ENCODE results near the gene RAB27A. TPM values are rescaled to one million over a fixed set of nuclear protein-coding genes. Genes with fewer than 3 reads are reported as not detected.

The RAB27A gene
- total and polyA plus RNA-seq, 2 of the 13 experiments (the other 11 are each of a cell fraction or from before 2014, with no cell fraction given), result 3.4 to 8.1 TPM

DNA sequence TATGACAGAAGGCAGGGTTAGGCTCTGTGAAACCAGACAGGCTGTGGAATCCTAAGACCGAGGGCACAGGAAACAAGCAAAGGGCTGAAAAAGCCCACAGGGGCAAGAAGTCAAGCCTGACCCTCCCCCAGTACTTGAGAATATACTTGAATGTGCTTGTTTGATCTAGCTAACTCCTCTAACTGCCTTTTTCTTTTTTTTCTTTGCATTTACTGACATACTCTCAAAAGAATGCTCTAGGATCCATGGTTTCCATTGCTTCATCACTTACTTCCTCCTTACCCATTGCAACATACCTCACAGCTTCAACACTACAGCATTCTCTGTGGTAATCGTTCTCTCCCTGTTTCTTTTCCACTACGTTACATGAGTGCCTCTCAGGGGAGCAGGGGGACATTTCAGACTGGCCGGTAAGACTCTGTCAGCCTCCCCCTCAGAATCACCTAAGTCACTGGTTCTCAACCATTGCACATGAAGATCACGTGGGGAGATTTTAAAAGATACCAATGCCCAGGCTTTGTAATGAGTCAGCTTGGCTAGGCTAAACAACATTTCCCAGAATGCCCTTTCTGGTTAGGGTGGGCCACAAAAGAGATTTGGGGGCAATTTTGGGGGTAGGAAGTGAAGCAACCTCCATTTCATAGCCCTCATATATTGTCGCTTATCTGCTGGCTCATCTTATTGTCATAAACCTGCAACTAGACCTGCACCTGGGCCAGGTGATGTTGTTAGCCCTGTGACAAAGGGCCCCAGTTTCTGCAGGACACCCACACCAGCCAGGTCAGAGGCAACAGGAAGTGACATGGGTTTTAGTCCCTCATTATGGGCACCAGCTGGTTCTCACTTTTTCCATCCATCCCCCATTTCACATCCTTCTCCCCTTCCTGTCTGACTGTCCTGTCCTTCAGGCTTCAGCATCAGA lies 68.3 kb downstream of the RAB27A start (continued):
- peak; percentile 98 for TF ChIP-seq ELF3 (CRISPR knock-in tag; IDR thresholded peaks at IDR 0.05)
- TF ChIP-seq, protein P1, sequence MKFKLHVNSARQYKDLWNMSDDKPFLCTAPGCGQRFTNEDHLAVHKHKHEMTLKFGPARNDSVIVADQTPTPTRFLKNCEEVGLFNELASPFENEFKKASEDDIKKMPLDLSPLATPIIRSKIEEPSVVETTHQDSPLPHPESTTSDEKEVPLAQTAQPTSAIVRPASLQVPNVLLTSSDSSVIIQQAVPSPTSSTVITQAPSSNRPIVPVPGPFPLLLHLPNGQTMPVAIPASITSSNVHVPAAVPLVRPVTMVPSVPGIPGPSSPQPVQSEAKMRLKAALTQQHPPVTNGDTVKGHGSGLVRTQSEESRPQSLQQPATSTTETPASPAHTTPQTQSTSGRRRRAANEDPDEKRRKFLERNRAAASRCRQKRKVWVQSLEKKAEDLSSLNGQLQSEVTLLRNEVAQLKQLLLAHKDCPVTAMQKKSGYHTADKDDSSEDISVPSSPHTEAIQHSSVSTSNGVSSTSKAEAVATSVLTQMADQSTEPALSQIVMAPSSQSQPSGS (CRISPR knock-in tag; IDR thresholded peaks at IDR 0.05), result peak; percentile 71
- TF ChIP-seq ZFYVE20 (CRISPR knock-in tag; IDR thresholded peaks at IDR 0.05; ENCODE audit: borderline replicate concordance, low read depth), result no peak
- TF ChIP-seq, protein P2, sequence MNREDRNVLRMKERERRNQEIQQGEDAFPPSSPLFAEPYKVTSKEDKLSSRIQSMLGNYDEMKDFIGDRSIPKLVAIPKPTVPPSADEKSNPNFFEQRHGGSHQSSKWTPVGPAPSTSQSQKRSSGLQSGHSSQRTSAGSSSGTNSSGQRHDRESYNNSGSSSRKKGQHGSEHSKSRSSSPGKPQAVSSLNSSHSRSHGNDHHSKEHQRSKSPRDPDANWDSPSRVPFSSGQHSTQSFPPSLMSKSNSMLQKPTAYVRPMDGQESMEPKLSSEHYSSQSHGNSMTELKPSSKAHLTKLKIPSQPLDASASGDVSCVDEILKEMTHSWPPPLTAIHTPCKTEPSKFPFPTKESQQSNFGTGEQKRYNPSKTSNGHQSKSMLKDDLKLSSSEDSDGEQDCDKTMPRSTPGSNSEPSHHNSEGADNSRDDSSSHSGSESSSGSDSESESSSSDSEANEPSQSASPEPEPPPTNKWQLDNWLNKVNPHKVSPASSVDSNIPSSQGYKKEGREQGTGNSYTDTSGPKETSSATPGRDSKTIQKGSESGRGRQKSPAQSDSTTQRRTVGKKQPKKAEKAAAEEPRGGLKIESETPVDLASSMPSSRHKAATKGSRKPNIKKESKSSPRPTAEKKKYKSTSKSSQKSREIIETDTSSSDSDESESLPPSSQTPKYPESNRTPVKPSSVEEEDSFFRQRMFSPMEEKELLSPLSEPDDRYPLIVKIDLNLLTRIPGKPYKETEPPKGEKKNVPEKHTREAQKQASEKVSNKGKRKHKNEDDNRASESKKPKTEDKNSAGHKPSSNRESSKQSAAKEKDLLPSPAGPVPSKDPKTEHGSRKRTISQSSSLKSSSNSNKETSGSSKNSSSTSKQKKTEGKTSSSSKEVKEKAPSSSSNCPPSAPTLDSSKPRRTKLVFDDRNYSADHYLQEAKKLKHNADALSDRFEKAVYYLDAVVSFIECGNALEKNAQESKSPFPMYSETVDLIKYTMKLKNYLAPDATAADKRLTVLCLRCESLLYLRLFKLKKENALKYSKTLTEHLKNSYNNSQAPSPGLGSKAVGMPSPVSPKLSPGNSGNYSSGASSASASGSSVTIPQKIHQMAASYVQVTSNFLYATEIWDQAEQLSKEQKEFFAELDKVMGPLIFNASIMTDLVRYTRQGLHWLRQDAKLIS (CRISPR knock-in tag; IDR thresholded peaks at IDR 0.05), result no peak
- TF ChIP-seq, protein P3, sequence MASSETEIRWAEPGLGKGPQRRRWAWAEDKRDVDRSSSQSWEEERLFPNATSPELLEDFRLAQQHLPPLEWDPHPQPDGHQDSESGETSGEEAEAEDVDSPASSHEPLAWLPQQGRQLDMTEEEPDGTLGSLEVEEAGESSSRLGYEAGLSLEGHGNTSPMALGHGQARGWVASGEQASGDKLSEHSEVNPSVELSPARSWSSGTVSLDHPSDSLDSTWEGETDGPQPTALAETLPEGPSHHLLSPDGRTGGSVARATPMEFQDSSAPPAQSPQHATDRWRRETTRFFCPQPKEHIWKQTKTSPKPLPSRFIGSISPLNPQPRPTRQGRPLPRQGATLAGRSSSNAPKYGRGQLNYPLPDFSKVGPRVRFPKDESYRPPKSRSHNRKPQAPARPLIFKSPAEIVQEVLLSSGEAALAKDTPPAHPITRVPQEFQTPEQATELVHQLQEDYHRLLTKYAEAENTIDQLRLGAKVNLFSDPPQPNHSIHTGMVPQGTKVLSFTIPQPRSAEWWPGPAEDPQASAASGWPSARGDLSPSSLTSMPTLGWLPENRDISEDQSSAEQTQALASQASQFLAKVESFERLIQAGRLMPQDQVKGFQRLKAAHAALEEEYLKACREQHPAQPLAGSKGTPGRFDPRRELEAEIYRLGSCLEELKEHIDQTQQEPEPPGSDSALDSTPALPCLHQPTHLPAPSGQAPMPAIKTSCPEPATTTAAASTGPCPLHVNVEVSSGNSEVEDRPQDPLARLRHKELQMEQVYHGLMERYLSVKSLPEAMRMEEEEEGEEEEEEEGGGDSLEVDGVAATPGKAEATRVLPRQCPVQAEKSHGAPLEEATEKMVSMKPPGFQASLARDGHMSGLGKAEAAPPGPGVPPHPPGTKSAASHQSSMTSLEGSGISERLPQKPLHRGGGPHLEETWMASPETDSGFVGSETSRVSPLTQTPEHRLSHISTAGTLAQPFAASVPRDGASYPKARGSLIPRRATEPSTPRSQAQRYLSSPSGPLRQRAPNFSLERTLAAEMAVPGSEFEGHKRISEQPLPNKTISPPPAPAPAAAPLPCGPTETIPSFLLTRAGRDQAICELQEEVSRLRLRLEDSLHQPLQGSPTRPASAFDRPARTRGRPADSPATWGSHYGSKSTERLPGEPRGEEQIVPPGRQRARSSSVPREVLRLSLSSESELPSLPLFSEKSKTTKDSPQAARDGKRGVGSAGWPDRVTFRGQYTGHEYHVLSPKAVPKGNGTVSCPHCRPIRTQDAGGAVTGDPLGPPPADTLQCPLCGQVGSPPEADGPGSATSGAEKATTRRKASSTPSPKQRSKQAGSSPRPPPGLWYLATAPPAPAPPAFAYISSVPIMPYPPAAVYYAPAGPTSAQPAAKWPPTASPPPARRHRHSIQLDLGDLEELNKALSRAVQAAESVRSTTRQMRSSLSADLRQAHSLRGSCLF (CRISPR knock-in tag; IDR thresholded peaks at IDR 0.05; ENCODE audit: borderline replicate concordance), result no peak
- TF ChIP-seq, protein P4, sequence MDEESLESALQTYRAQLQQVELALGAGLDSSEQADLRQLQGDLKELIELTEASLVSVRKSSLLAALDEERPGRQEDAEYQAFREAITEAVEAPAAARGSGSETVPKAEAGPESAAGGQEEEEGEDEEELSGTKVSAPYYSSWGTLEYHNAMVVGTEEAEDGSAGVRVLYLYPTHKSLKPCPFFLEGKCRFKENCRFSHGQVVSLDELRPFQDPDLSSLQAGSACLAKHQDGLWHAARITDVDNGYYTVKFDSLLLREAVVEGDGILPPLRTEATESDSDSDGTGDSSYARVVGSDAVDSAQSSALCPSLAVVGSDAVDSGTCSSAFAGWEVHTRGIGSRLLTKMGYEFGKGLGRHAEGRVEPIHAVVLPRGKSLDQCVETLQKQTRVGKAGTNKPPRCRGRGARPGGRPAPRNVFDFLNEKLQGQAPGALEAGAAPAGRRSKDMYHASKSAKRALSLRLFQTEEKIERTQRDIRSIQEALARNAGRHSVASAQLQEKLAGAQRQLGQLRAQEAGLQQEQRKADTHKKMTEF (CRISPR knock-in tag; IDR thresholded peaks at IDR 0.05), result no peak
- no peak for TF ChIP-seq GTF2F1 (IDR thresholded peaks at IDR 0.05; ENCODE audit: low read length)
- no peak for TF ChIP-seq HNRNPH1 (optimal IDR thresholded peaks at IDR 0.05; ENCODE audit: low read depth, low read length)
- TF ChIP-seq TBP (CRISPR knock-in tag; IDR thresholded peaks at IDR 0.05), result no peak
- no peak for TF ChIP-seq ZMAT3 (CRISPR knock-in tag; conservative IDR thresholded peaks at IDR 0.05)
- TF ChIP-seq, protein P5, sequence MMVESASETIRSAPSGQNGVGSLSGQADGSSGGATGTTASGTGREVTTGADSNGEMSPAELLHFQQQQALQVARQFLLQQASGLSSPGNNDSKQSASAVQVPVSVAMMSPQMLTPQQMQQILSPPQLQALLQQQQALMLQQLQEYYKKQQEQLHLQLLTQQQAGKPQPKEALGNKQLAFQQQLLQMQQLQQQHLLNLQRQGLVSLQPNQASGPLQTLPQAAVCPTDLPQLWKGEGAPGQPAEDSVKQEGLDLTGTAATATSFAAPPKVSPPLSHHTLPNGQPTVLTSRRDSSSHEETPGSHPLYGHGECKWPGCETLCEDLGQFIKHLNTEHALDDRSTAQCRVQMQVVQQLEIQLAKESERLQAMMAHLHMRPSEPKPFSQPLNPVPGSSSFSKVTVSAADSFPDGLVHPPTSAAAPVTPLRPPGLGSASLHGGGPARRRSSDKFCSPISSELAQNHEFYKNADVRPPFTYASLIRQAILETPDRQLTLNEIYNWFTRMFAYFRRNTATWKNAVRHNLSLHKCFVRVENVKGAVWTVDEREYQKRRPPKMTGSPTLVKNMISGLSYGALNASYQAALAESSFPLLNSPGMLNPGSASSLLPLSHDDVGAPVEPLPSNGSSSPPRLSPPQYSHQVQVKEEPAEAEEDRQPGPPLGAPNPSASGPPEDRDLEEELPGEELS (CRISPR knock-in tag; IDR thresholded peaks at IDR 0.05), result no peak
- no peak for TF ChIP-seq ARNTL (CRISPR knock-in tag; IDR thresholded peaks at IDR 0.05)
- no peak for TF ChIP-seq CHD4 (IDR thresholded peaks at IDR 0.05; ENCODE audit: borderline replicate concordance, low read length)
- no peak for TF ChIP-seq ZNF737 (CRISPR knock-in tag; IDR thresholded peaks at IDR 0.05; ENCODE audit: borderline replicate concordance)
